SK-MEL-5 (cell line): ENCODE data around the gene TRIP6. TPM values are rescaled to one million over a fixed set of nuclear protein-coding genes. Genes with fewer than 3 reads are reported as not detected.

Experiments
- DNase-seq: peaks from one replicate; pipeline ENCODE4 v3.0.0-alpha.2; 2016; ENCODE audit warnings: low read depth, low spot score
- in situ Hi-C: cut with HindIII; loops from 2 replicates; pipeline ENCODE4 v1.10.0; 2016; ENCODE audit warnings: low sequenced_read_pairs, high pct_unique_total_duplicates, low pct_unique_long_range_greater_than_20kb
- total RNA-seq: library from RNA; depleted of rRNA; stranded (reverse); fragments of >200 nt; shearing (Covaris generic); gene quantifications from 2 replicates; pipeline ENCODE4 v1.2.3, GENCODE V29; 2014

The TRIP6 gene
- total RNA-seq, 1 experiment from 2014 or later = 109 TPM

- in situ Hi-C loops = no loop called here
- DNase-seq = no peak
Measured at GRCh38 chr7:100884736-100885439, 17.7 kb downstream of the TRIP6 start.

DNA sequence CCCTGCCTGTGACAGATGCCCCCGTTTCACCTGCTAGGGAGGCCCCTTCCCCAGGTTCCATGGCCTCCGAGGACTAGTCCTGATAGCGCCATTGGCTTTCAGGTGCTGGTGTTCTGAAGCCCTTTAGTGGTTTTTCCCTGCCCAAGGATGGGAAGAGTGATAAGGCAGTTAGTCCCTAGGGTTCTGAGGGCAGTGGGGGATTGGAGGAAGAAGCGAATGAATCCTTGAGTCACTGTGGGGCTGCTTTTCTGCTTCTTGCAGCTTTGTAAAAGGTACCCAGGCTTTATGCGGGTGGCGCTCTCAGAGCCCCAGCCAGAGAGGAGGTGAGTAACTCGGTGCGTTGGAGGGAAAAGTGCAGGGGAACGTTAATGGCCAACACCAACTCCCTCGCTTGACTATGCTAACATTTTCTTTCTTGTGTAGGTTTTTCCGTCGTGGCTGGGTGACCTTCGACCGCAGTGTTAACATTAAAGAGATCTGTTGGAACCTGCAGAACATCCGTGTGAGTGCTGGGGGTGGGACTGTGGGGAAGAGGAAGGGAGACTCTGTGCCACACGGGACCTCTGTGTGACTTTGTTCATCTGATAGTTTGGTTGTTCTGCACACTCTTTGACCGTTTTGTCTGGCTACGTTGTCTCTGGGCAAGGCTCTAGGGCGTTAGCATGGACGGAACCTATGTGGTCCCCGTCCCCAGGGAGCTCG lies 18.4 kb downstream of the TRIP6 start:
- in situ Hi-C loops = no loop called here

GRCh38 chr7:100886142-100886935 lies 19.2 kb downstream of the TRIP6 start:
- DNase-seq = no peak
- in situ Hi-C loops = no loop called here

More for the DNA sequence above, 18.4 kb downstream of the TRIP6 start:
- DNase-seq = no peak

DNA sequence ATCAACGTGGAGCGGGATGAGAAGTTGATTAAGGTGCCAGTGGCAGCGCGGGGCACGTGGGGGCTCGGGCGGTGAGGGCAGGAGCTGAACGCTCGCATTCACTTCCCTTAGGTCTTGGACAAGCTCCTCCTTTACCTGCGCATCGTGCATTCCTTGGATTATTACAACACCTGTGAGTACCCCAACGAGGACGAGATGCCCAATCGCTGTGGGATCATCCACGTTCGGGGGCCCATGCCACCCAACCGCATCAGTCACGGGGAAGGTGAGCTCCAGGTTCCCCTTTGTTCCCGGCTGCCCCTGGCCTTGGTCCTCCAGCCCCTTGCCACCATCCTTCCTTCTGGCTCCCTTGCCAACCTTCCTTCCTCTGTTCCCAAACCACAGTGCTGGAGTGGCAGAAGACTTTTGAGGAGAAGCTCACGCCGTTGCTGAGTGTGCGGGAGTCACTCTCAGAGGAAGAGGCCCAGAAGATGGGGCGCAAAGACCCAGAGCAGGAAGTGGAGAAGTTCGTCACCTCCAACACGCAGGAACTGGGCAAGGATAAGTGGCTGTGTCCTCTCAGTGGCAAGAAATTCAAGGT lies 19.8 kb downstream of the TRIP6 start:
- in situ Hi-C loops = no loop called here
- DNase-seq = no peak

- no peak for DNase-seq
- in situ Hi-C loops = no loop called here
Measured at GRCh38 chr7:100887516-100888290, 20.5 kb downstream of the TRIP6 start.

GRCh38 chr7:100888291-100888987 lies 21.3 kb downstream of the TRIP6 start:
- DNase-seq = no peak
- in situ Hi-C loops = no loop called here

- in situ Hi-C loops = no loop called here
- DNase-seq = no peak
Measured at GRCh38 chr7:100888988-100889750, 22.0 kb downstream of the TRIP6 start, which contains the start of gene UFSP1. Gene UFSP1 (minus strand): TSS chr7:100889715. CDS start chr7:100889271, 444 bp downstream.

DNA sequence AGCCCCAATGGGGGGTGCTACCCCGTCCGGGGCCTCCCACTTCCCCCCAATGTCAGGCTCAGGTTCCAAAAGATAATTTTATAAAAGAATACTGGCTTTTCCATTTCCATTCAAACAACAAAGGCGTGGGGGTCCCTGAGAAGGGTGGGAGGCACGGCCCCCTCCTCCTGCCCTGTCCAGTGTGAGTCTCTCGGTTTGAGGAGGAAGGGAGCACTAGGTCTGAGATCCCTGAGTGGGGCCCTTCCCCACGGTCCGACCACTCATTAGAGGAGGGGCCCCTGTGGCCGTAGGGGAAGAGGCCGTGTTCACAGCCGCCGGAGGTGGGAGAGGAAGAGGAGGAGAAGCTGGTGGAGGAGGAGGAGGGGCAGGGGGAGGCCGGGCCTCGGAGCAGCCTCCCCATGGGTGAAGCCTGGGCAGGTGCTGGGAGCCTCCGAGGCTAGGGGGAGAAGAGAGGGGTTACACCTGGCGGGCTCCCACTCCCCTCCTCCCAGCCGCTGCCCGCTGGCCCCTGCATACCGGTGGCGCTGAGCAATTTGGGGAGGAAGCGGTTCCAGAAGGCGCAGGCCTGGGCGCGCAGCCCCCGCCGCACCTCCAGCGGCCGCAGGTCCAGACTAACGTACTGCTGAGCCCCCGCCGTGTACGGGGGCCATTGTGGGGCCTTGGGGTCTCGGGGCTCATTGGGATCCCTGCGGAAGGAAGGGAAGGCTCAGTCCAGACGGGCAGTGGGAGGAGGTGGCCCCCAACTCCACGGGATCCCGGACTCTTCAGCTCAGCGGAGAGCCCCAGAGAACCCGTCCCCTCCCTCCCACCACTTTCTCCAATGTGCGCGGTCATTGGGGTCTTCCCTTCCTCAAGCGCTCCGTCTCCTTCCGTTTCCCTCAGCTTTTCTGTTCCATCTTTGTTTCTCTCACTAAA lies 23.7 kb downstream of the TRIP6 start:
- no peak for DNase-seq
- in situ Hi-C loops = no loop called here

- in situ Hi-C loops = no loop called here
- DNase-seq = no peak
Measured at GRCh38 chr7:100891568-100892247, 24.5 kb downstream of the TRIP6 start.

- no peak for DNase-seq
- in situ Hi-C loops = no loop called here
Measured at GRCh38 chr7:100892364-100893317, 25.5 kb downstream of the TRIP6 start.

DNA sequence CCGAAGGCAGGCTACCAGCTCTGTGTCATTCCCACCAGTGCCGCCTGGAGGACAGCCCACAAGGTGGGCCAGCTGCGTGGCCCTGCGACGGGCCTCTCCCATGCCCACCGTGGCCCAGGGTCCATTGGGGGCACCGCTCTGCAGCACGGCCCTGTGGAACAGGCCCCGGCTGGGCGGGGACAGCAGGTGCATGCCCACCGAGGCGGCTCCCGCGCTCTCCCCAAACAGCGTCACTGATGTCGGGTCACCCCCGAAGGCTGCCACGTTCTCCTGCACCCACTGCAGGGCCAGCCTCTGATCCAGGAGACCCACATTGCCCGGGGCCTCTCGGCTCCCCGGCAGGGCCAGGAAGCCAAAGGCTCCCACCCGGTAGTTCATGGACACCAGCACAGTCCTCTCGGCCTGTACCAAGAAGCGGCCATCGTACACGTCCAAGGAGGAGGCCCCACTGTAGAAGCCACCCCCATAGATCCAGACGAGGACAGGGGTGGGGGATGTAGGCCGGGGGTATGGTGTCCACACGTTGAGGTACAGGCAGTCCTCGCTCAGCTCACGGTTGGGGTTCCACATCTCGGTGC lies 26.2 kb downstream of the TRIP6 start:
- in situ Hi-C loops = no loop called here
- DNase-seq = no peak

GRCh38 chr7:100893910-100894721 lies 26.9 kb downstream of the TRIP6 start:
- in situ Hi-C loops = no loop called here
- DNase-seq = no peak
